Measurements from ENCODE around the gene SPATA21.

- no peak for TF ChIP-seq CTCF (IDR thresholded peaks at IDR 0.05)
- no peak for TF ChIP-seq RFX5 (IDR thresholded peaks at IDR 0.05)
- no peak for TF ChIP-seq POLR2A (IDR thresholded peaks at IDR 0.05; ENCODE audit: low read length)
- TF ChIP-seq FOSL2 (IDR thresholded peaks at IDR 0.05): no peak
- TF ChIP-seq FOSL2 (CRISPR knock-in tag; IDR thresholded peaks at IDR 0.05): no peak
- no peak for TF ChIP-seq CEBPB (IDR thresholded peaks at IDR 0.05)
- no peak for TF ChIP-seq RNF2 (IDR thresholded peaks at IDR 0.05; ENCODE audit: borderline replicate concordance, low read depth)
- no peak for TF ChIP-seq HMGXB4 (CRISPR knock-in tag; IDR thresholded peaks at IDR 0.05; ENCODE audit: borderline replicate concordance)
- no peak for TF ChIP-seq MAZ (IDR thresholded peaks at IDR 0.05; ENCODE audit: borderline replicate concordance, low read depth, low read length)
- TF ChIP-seq REST (IDR thresholded peaks at IDR 0.05): no peak
Observed at GRCh38 chr1:16356867-16357266, 80.4 kb downstream of the SPATA21 start.
